GM23338 (cell line): ENCODE measurements around the gene MAN1B1. TPM values are rescaled to one million over a fixed set of nuclear protein-coding genes. Genes with fewer than 3 reads are reported as not detected.
A peak's percentile ranks its signal among the peaks of the same experiment; 100 is the strongest.

Experiments
- ATAC-seq: fragments of 200-7000 bp; cut with Tn5 transposase; 3 replicates; pipeline ENCODE4 v1.9.1; 2020
- DNase-seq: peaks from one replicate; pipeline ENCODE4 v3.0.0-alpha.2; 2015; ENCODE audit warnings: low spot score
- H2AFZ ChIP-seq: fragments of 200-600 bp; sonication (generic); 2 replicates; pipeline ENCODE4 v1.8.0; 2016; ENCODE audit warnings: antibody characterized with exemption, mild to moderate bottlenecking, moderate library complexity
- H3F3A ChIP-seq: fragments of 200-600 bp; sonication (generic); replicated peaks from 2 replicates; pipeline ENCODE4 v1.8.0; 2017; ENCODE audit warnings: antibody characterized with exemption, mixed run types, low read depth
- H3K27ac ChIP-seq: fragments of 200-600 bp; sonication (generic); 2 replicates; pipeline ENCODE4 v1.6.1; 2016; ENCODE audit warnings: low read depth
- H3K27me3 ChIP-seq: fragments of 200-600 bp; sonication (generic); 2 replicates; pipeline ENCODE4 v1.8.0; 2016; ENCODE audit warnings: mild to moderate bottlenecking, mixed run types, moderate library complexity; ENCODE audit not compliant: insufficient read depth
- H3K36me3 ChIP-seq: fragments of 200-600 bp; sonication (generic); 2 replicates; pipeline ENCODE4 v1.8.0; 2016; ENCODE audit warnings: mild to moderate bottlenecking; ENCODE audit not compliant: insufficient read depth
- H3K4me1 ChIP-seq: fragments of 200-600 bp; sonication (generic); 2 replicates; pipeline ENCODE4 v1.8.0; 2016; ENCODE audit warnings: mild to moderate bottlenecking, moderate library complexity; ENCODE audit not compliant: insufficient read depth
- H3K4me2 ChIP-seq: fragments of 200-600 bp; sonication (generic); 2 replicates; pipeline ENCODE4 v1.7.1; 2017; ENCODE audit warnings: mixed run types
- H3K4me3 ChIP-seq: fragments of 200-600 bp; sonication (generic); 2 replicates; pipeline ENCODE4 v1.6.1; 2016; ENCODE audit warnings: mixed run types
- H3K79me2 ChIP-seq: fragments of 200-600 bp; sonication (generic); replicated peaks from 2 replicates; pipeline ENCODE4 v1.8.0; 2017; ENCODE audit warnings: mild to moderate bottlenecking; ENCODE audit not compliant: insufficient read depth
- H3K9me2 ChIP-seq: fragments of 200-600 bp; sonication (generic); 2 replicates; pipeline ENCODE4 v1.8.0; 2017; ENCODE audit not compliant: insufficient read depth
- H4K20me1 ChIP-seq: fragments of 200-600 bp; sonication (generic); replicated peaks from 2 replicates; pipeline ENCODE4 v1.8.0; 2017; ENCODE audit warnings: mild to moderate bottlenecking; ENCODE audit not compliant: insufficient read depth
- H3K27ac Mint-ChIP-seq: 2 replicates; pipeline ENCODE4 v1.8.0; 2020; ENCODE audit warnings: inconsistent platforms, mild to moderate bottlenecking, moderate library complexity, mixed read lengths
- H3K27me3 Mint-ChIP-seq: 3 replicates; pipeline ENCODE4 v1.8.0; 2022; ENCODE audit warnings: low read depth, mild to moderate bottlenecking, moderate library complexity, mixed read lengths, inconsistent platforms; ENCODE audit not compliant: insufficient read depth, poor library complexity
- H3K36me3 Mint-ChIP-seq: 3 replicates; pipeline ENCODE4 v1.8.0; 2021; ENCODE audit warnings: low read depth, mild to moderate bottlenecking, inconsistent platforms, moderate library complexity, mixed read lengths
- H3K4me1 Mint-ChIP-seq: 3 replicates; pipeline ENCODE4 v1.8.0; 2020; ENCODE audit warnings: mild to moderate bottlenecking, inconsistent platforms, mixed read lengths
- H3K4me3 Mint-ChIP-seq: 3 replicates; pipeline ENCODE4 v1.8.0; 2021; ENCODE audit warnings: moderate library complexity, mild to moderate bottlenecking, inconsistent platforms, mixed read lengths
- H3K9me3 Mint-ChIP-seq: 3 replicates; pipeline ENCODE4 v1.8.0; 2020; ENCODE audit warnings: moderate library complexity, mild to moderate bottlenecking, inconsistent platforms, mixed read lengths
- CREB1 ChIP-seq: fragments of 250-450 bp; sonication (Bioruptor Pico); IDR thresholded peaks from 2 replicates; pipeline ENCODE4 v1.5.0; 2020; ENCODE audit warnings: low read depth, mild to moderate bottlenecking, moderate library complexity
- EZH2 ChIP-seq: fragments of 200-600 bp; sonication (generic); IDR thresholded peaks from one replicate; pipeline ENCODE4 v1.8.0; 2017; ENCODE audit warnings: antibody characterized with exemption, mild to moderate bottlenecking, low read depth; ENCODE audit not compliant: unreplicated experiment
- EZH2phosphoT487 ChIP-seq: fragments of 200-600 bp; sonication (generic); IDR thresholded peaks from one replicate; pipeline ENCODE4 v1.8.1; 2018; ENCODE audit warnings: antibody characterized with exemption; ENCODE audit not compliant: unreplicated experiment
- POLR2AphosphoS5 ChIP-seq: IDR thresholded peaks from 2 replicates; pipeline ENCODE4 v1.6.1; 2016; ENCODE audit warnings: antibody characterized with exemption, low read depth
- REST ChIP-seq: IDR thresholded peaks from one replicate; pipeline ENCODE4 v1.6.1; 2018; ENCODE audit warnings: antibody characterized with exemption; ENCODE audit not compliant: unreplicated experiment
- STAT1 ChIP-seq: IDR thresholded peaks from one replicate; pipeline ENCODE4 v1.6.1; 2016; ENCODE audit warnings: antibody characterized with exemption; ENCODE audit not compliant: unreplicated experiment
- ZNF331 ChIP-seq: fragments of 250-450 bp; sonication (Bioruptor Pico); IDR thresholded peaks from 2 replicates; pipeline ENCODE4 v1.5.0; 2020; ENCODE audit warnings: low read depth, mild to moderate bottlenecking, moderate library complexity
- ZNF462 ChIP-seq: fragments of 250-450 bp; sonication (Bioruptor Pico); IDR thresholded peaks from 2 replicates; pipeline ENCODE4 v1.5.0; 2020; ENCODE audit warnings: mild to moderate bottlenecking, moderate library complexity
- polyA plus RNA-seq: library from polyadenylated mRNA; unstranded; fragments of >200 nt; fragmentation: Nextera tagmentation; extraction: Ambion mirVana; gene quantifications from 2 replicates; pipeline ENCODE4 v1.2.1, GENCODE V29; 2016
- total RNA-seq: library from RNA; depleted of rRNA; stranded (reverse); fragments of >200 nt; shearing (Covaris generic); gene quantifications from 2 replicates; pipeline ENCODE4 v1.2.3, GENCODE V29; 2014

MAN1B1 gene
- total and polyA plus RNA-seq, 2 experiments from 2014 or later, result 15.7 to 39.9 TPM

- Mint-ChIP-seq H3K27me3 (peaks cover 62% of the 10 kb centered on the region), H3K27ac (no peak overlapping the region), H3K36me3 (no peaks in the 10 kb centered on the region), H3K4me1 (peaks cover 10% of the 10 kb centered on the region), H3K9me3 (no peaks in the 10 kb centered on the region), H3K4me3 (peak overlapping the region; percentile 56)
- Histone ChIP-seq H3K4me1 (peaks cover 12% of the 10 kb centered on the region), H3K79me2 (no peaks in the 10 kb centered on the region), H3K27ac (no peak overlapping the region), H3K36me3 (no peaks in the 10 kb centered on the region), H3K4me2 (peak overlapping the region; percentile 78), H3F3A (no peaks in the 10 kb centered on the region), H3K9me2 (no peaks in the 10 kb centered on the region), H4K20me1 (no peaks in the 10 kb centered on the region), H3K27me3 (peaks cover 48% of the 10 kb centered on the region), H3K4me3 (peak overlapping the region; percentile 51), H2AFZ (no peak overlapping the region)
- TF ChIP-seq CREB1 (peak; percentile 82), STAT1 (no peak)
- ATAC-seq, result peak; percentile 35
- peak; percentile 88 for DNase-seq
These were observed 51.4 kb downstream of the MAN1B1 start for GRCh38 chr9:137138058-137138721.

GRCh38 chr9:137138722-137139467 is 52.1 kb downstream of the MAN1B1 start, which contains the start of gene GRIN1:
Gene GRIN1, plus strand, starts transcription at chr9:137139154. Its CDS starts 333 bp downstream, at chr9:137139487.
- no peaks in the 10 kb centered on the region for H3K9me2 ChIP-seq
- H3K4me1 Mint-ChIP-seq, result peaks cover 10% of the 10 kb centered on the region
- peaks cover 48% of the 10 kb centered on the region for H3K27me3 ChIP-seq
- peaks cover 12% of the 10 kb centered on the region for H3K4me1 ChIP-seq
- no peak within 1 kb of the TSS for H2AFZ ChIP-seq
- H3K4me2 ChIP-seq, result peak within 1 kb of the TSS; percentile 78
- no peaks in the 10 kb centered on the region for H4K20me1 ChIP-seq
- peak within 1 kb of the TSS; percentile 61 for H3K4me3 Mint-ChIP-seq
- no peaks in the 10 kb centered on the region for H3K36me3 ChIP-seq
- H3K79me2 ChIP-seq, result no peaks in the 10 kb centered on the region
- H3K27ac ChIP-seq, result no peak within 1 kb of the TSS
- peak; percentile 67 for ATAC-seq
- peaks cover 63% of the 10 kb centered on the region for H3K27me3 Mint-ChIP-seq
- no peaks in the 10 kb centered on the region for H3F3A ChIP-seq
- DNase-seq, result peak; percentile 67
- no peak within 1 kb of the TSS for H3K27ac Mint-ChIP-seq
- H3K9me3 Mint-ChIP-seq, result no peaks in the 10 kb centered on the region
- H3K36me3 Mint-ChIP-seq, result no peaks in the 10 kb centered on the region
- H3K4me3 ChIP-seq, result peak within 1 kb of the TSS; percentile 51
- no peak for TF ChIP-seq POLR2AphosphoS5
- no peak for TF ChIP-seq ZNF331 (CRISPR knock-in tag)
- peak; percentile 77 for TF ChIP-seq REST
- no peak for TF ChIP-seq STAT1
- no peak for TF ChIP-seq ZNF462 (CRISPR knock-in tag)
- no peak for TF ChIP-seq EZH2
- no peak for TF ChIP-seq EZH2phosphoT487
